Left cardiac atrium (tissue), 4 donors: Measurements from ENCODE around the gene SOCS4. TPM values are rescaled to one million over a fixed set of nuclear protein-coding genes. Genes with fewer than 3 reads are reported as not detected.
"Not testable (repeated sequence)": the region's sequence is repeated elsewhere in the genome, so short reads cannot be mapped to it uniquely, and the experiment has no call there.

ENCODE experiments used
- ATAC-seq, 2 donors: fragments of 200-7000 bp; cut with Tn5 transposase; one replicate each; pipeline ENCODE4 v1.9.1; 2020; ENCODE audit warnings: mild to moderate bottlenecking in 2 of 2, moderate library complexity in 2 of 2
- DNase-seq: peaks from one replicate; pipeline ENCODE4 v3.0.0-alpha.2; 2020
- intact Hi-C, 2 donors: fragments of 100-400 bp; cut with DNase I; formaldehyde crosslinking; loops; one replicate each; pipeline versions ENCODE4 v1.14.1 to v1.15.1; 2022 to 2023
- total RNA-seq, 2 donors: library from RNA; stranded (reverse); fragmentation: NEBNext Ultra II Directional; extraction: Animal tissue kit (Norgen Biotek cat#: 25700); gene quantifications; one replicate each; pipeline ENCODE4 v1.2.1, GENCODE V29; 2021
- donor health status: DM: no; HTN: yes; CAD: no.
- donor health status: DM: no; HTN: yes; CAD: no; lungs with severe emphysema.
- donor health status: DM: yes; HTN: yes; CAD: no.
- donor health status: Dilated cardiomyopathy.

SOCS4 gene
- total RNA-seq, 2 donors from 2014 or later, result 16.9 to 24.9 TPM

DNA sequence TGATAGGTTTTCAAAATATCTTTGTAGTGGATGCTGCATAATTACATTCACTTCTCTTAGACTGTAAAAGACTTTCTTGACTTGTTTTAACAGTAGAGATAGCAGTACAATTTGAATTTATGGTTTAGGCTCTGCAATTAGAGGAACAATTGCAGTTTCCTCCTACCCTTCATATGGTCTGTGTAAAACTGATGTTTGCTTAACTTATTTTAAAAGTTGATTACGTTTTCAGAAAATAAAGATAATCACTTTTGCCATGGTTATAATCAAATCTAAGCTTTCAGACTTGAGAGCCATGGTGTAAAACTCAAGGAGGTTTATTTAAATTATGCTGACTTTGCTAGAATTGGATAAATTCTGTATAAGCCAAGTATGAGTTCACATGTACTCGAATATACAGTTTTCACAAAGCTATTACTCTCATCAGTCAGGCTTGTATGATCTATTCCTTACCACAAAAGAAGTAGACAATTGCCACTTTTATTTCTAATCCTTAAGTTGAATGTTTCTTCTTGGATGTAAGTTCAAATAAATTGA is 21.9 kb downstream of the SOCS4 start:
- intact Hi-C loops, result no loop called here

DNA sequence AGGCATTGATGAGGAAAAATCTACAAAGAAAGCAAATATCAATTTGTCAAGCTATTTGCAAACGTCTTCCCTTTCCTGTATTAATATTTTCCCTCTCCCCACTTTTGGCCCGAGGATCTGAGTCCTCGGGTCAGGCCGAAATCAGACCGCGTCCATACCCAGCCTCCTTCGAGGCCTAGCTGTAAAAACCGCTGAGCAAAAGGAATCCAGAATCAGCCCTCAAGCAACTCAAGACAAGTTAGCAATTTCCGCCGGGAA is 24.1 kb downstream of the SOCS4 start:
- DNase-seq, result no peak
- intact Hi-C loops, result loop anchor here in 1 of 2 donors (1.0 kb wide), 1 partner anchor 24 kb away; the partner anchor contains the start of genes SOCS4 and WDHD1

More for the DNA sequence above, 21.9 kb downstream of the SOCS4 start:
- DNase-seq (no peak), ATAC-seq (no peak)

DNA sequence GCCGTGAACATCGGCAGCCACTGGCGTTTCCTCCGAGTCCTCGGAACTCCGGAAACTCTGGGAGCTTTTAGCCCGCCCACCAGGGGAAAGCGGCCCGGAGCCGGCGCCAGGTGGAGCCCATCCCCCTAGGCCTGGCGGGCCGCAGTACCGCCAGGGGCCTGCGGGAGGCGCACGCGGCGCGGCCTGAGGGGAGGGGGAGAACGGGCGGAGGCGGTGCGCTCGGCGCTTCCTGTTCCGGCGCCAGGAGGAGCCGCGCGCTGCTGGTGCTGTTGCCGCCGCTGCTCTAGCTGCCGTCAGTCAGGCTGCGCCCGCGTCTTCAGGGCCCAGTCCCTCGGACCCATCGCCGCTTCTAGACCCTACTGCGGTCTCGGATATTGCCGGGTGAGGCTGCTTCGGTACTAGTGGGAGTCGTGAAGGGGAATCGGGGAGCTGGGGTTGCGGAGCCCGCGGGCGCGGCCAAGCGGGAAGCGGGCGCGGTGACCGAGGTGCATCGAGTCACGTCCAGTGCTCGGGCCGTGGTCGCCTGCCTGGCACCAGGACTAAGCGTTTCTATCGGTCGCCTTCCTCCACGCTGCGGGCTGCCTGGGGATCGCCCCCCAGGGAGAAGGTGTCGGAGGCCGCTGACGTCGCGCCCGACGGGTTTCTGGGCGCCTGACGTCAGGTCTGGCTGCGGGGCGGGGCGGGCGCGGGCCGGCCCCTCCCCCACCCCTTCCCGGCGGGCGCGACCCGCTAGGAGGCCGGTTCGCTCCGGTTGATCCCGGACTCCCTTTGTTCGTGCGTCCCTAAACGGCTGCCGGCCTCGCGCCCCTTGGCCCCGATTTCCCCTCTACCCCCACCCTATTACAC is 24.6 kb downstream of the SOCS4 start, which contains the start of gene MAPK1IP1L:
TSS of gene MAPK1IP1L (plus strand) at position 225 of the 846 bp plus-strand sequence. CDS start 10,037 bp downstream, outside the sequence.
- DNase-seq (peak; percentile 92), ATAC-seq (peak; percentile 98)
- intact Hi-C loops, result loop anchor here in 1 of 2 donors (1.0 kb wide), 1 partner anchor 24 kb away; the partner anchor contains the start of genes SOCS4 and WDHD1

More for the DNA sequence above, 24.1 kb downstream of the SOCS4 start:
- ATAC-seq, result no peak

DNA sequence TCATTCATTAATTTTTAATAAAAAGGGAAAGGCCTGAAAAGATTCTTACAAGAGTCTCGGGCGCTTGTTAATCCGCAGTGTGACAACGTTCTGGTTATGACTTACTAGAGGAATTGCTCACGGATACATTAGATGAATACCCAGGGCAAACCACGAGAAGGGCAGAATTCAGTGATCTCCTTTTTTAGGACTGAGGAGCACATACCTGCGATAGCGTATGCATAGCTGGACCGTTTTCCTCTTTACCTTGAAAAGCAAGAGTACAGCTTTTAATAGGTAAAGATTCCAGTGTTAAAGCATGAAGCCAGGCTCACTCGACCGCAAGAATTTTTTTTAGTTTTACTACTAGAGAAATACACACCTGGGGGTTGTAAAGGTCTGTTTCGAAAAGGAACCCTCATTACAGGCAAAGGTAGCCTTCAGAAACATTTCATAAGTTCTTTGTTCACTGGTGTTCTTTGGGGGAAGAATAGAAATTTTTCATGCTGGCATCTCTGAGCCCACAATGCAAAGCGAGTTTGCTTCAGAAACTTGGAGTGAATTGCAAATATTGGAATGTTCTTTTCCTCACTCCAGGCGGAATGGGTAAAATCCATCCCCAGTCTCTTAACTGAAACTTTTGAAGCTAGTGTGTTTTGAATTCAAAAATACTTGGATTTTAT is 25.4 kb downstream of the SOCS4 start:
- no peak for DNase-seq
- ATAC-seq, result no peak
- intact Hi-C loops, result no loop called here

DNA sequence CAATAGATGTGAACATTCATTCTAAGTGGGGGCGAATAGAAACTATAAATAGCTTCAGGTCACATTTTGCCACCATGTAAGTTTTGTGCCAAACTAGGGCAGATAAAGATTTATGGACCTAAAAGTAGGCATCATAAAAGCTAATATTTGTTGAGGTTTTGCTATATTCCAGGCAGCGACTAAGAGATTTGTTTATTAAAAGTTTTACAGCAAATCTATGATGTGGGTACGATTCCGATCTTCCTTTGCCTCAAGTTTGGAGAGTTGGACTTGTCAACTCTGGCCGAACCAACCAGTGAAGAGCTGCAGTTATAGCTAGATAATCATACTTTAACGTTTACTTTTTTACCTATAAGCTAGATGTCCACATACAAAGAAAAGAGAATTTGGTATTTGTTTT is 26.0 kb downstream of the SOCS4 start:
- no peak for ATAC-seq

DNA sequence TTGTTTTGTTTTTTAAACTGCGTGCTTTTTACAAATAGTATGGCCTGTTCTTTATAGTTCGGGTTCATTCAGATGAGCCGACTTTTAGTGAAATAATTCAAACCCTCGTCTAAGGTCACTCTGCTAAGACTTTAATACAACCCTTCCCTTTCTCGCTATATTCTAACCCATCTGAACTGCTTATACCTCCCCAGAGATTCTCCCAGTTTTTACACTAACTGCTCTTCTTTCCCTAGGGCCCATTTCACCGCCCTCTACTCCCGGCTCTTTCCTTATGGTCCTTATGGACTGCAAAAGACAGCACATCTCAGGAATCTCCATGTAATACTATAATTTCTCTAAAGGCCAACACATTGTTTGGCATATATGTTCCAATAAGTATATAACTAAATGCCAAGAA is 26.5 kb downstream of the SOCS4 start:
- ATAC-seq, result no peak
- no peak for DNase-seq
- intact Hi-C loops, result no loop called here

More for the DNA sequence above, 26.0 kb downstream of the SOCS4 start:
- DNase-seq, result no peak
- intact Hi-C loops, result no loop called here

DNA sequence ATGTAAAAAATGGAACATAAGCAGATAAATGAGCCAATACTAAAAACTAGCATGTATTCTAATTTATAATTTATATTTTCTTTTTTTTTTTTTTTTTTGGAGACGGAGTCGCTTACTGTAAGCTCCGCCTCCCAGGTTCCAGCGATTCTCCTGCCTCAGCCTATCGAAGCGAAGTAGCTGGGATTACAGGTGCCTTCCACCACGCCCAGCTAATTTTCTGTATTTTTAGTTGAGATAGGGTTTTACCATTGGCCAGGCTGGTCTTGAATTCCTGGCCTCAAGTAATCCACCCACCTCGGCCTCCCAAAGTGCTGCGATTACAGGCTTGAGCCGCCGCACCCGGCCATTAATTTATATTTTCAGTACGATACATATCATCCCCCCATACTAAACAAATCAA is 27.1 kb downstream of the SOCS4 start:
- ATAC-seq (no peak), DNase-seq (no peak)
- intact Hi-C loops, result no loop called here

DNA sequence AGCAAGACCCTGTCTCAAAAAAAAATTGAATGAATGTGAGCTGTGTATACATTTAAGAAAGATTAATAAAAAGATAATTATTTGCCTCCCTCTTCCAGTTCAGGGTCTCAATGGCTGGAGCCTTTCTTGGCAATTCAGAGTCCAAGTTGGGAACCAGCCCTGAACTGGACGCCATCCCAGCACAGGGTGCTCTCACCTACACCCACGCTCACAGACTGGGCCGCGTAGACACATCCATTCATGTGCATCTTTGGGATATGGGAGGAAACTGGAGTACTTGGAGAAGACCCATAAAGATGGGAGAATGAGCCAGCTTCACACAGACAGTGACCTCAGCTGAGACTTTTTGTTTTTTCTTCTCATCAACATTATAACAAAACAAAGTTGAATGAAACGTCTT is 30.9 kb downstream of the SOCS4 start:
- intact Hi-C loops, result no loop called here
- DNase-seq, result no peak
- no peak for ATAC-seq

DNA sequence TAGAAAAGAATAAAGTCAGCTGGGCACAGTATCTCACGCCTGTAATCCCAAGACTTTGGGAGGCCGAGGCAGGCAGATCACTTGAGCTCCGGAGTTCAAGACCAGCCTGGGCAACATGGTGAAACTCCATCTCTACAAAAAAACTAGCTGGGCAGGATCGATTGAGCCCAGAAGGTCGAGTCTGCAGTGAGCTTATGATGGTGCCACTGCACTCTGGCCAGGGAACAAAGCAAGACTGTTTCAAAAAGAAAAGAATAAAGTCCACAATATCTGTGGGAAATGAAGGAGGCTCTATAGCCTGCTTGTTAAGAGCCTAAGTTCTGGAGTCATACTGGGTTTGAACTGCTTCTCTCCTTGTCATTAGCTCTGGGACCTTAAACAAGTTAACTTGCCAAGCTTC is 32.3 kb downstream of the SOCS4 start:
- intact Hi-C loops, result no loop called here

DNA sequence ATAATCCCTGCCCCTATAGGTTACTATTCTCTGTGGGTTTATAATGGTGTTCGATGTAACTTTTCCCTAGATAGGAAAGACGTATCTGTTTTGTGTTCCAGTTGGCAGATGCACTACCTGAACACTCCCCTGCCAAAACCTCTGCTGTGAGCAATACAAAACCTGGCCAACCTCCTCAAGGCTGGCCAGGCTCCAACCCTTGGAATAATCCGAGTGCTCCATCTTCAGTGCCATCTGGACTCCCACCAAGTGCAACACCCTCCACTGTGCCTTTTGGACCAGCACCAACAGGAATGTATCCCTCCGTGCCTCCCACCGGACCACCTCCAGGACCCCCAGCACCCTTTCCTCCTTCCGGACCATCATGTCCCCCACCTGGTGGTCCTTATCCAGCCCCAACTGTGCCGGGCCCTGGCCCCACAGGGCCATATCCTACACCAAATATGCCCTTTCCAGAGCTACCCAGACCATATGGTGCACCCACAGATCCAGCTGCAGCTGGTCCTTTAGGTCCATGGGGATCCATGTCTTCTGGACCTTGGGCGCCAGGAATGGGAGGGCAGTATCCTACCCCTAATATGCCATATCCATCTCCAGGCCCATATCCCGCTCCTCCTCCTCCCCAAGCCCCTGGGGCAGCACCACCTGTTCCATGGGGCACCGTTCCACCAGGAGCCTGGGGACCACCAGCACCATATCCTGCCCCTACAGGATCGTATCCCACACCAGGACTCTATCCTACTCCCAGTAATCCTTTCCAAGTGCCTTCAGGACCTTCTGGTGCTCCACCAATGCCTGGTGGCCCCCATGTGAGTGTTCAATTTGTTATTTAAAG is 35.7 kb downstream of the SOCS4 start:
- DNase-seq (peak; percentile 68), ATAC-seq (peak; percentile 85 to 87)
- intact Hi-C loops, result no loop called here

More for the DNA sequence above, 32.3 kb downstream of the SOCS4 start:
- DNase-seq (no peak), ATAC-seq (no peak)

DNA sequence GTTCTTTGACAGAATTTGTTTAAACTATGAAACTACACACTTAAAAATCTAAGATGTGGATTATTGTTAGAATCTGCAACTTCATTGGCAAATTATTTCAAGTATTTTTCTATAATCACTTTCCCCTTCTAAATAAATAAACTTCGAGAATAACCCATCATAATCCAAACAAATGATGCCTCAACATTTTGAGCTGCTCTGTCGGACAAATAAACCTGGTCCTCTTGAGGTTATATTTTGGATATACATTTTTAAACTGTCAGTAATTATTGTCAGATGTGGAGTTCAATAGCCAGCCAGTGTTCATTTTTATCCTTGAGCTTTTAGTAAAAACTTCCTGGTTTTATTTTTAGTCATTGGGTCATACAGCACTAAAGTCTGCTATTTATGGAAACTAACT is 37.9 kb downstream of the SOCS4 start:
- intact Hi-C loops, DNase-seq, ATAC-seq: not testable (repeated sequence)

DNA sequence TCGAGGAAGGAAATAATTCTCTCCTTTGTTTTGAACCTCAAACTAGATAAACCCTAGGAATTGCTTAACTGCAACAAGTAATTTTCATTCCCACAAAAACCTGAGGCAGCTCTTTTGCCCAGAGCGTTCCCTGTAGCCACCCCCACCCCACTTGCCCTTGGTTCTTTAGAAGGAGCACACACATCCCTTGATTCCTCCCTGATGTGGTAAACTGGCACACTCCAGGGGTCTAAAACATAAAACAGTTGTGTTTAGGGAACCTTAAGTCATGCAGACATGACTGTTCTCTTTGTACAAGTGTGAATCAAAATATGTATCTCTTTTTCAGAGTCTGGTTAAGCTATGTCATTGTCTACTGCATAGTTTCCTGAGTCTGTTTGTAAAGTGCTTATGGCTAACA is 38.4 kb downstream of the SOCS4 start:
- intact Hi-C loops, result no loop called here
- DNase-seq, result no peak
- no peak for ATAC-seq

DNA sequence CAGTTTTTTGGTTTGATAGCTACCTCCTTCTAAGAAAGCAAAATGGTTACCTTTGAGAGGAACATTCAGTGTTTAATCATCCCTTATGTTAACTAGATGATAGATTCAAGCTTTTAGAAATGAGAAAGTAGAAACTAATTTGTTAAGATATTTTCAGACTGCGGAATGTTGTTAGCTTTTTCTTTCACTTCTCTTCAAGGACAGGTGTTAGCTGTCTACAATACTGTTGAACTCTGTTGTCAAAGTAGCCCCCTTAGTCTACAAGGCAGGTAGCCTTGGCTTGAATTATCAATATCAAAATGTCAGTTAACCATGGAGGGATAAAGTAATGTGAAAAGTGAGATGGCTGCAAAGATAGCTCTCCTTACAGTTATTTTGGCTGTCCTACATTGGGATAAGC is 39.2 kb downstream of the SOCS4 start:
- ATAC-seq, result no peak
- DNase-seq, result no peak
- intact Hi-C loops, result no loop called here

DNA sequence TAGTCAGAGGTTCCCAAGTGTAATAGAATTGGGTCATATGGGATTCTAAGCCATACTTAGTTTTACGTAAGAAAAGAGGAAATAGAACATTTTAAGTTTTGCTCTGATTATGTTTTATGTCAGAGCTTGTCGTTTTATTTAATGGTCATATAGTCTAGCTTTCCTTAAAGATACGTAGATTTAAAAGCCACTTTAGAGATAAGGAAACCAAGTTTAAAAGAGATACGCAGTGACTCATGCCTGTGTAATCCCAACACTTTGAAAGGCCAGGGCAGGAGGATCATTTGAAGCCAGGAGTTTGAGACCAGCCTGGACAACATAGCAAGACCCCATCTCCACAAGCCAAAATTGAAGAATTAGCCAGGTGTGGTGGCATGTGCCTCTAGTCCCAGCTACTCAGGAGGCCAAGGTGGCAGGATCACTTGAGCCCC is 44.0 kb downstream of the SOCS4 start:
- intact Hi-C loops, result no loop called here
- ATAC-seq (peak in 1 of 2 donors; percentile 4), DNase-seq (no peak)

DNA sequence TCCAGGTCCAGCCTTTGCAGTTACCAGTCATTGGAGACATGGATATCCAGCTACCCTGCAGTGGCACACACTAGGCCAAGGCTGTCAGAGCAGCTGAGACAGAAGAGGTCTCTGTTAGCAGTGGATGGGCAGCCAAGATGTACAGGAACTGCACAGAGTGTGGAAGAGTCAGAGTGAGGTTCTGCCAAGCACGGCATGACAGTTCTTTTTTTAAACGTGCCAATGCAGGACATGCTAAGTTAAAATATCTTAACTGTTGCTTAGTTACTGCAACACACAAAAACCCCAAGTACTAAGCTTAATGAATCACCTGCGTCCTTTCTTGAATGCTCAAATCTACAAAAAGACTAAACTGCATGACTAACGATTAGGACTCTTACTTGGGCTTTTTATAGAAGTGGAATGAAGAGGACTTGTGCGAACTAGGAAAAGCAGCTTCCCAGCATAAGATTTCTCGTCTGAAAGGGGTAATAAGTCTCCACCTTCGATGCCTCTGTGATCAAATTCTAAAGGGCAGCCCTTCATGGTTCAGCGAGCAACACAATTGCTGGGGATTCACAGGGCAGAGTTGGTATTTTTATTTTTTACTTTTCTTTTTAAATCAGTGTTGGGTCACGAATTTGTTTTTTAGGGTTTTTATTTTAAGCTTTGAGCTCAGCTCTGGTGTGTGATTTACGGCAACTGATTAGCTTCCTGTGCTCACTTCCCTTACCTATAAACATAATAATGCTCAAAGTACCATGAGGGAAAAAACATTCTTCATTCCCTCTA is 45.0 kb downstream of the SOCS4 start:
- peak; percentile 60 for DNase-seq

DNA sequence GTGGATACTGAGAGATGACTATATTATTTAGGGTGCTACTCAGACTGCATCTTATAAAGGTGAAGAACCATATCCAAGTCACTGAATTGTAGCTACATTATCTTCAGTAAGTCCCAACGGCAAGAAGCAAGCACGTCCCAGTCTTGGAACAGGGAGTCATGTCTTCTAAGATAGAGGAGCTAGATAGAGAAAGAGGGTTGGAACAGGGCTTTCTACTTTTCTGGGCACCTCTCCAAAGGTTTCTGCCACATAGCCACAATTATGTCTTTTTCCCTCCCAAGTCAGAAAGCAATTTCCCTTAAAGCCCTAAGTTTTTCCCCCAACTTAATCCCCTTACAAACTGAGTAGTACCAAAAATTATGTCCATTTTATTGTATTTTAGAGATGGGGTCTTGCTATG is 46.8 kb downstream of the SOCS4 start:
- intact Hi-C loops, result no loop called here
- DNase-seq, result no peak
- ATAC-seq, result no peak

More for the DNA sequence above, 45.0 kb downstream of the SOCS4 start:
- intact Hi-C loops, result no loop called here
- peak; percentile 83 to 94 for ATAC-seq

DNA sequence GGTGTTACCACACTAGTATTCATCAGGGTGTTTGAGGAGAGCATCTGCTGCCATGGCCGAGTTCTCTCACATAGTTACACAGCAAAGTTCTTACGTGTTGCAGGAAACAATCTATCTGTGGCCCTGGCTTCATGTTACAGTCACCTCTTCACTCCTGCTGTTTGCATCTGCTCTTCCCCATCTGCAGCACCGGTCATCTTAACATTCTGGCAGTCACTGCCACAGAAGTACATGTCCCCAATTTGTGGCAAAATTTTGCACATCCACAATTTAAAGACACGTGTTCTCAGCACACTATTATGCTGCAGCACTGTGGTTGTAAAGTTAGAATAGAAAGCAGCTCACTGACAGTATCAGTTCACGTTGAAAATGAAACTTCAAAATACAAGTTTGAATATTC is 47.6 kb downstream of the SOCS4 start:
- intact Hi-C loops, result no loop called here
- no peak for ATAC-seq

DNA sequence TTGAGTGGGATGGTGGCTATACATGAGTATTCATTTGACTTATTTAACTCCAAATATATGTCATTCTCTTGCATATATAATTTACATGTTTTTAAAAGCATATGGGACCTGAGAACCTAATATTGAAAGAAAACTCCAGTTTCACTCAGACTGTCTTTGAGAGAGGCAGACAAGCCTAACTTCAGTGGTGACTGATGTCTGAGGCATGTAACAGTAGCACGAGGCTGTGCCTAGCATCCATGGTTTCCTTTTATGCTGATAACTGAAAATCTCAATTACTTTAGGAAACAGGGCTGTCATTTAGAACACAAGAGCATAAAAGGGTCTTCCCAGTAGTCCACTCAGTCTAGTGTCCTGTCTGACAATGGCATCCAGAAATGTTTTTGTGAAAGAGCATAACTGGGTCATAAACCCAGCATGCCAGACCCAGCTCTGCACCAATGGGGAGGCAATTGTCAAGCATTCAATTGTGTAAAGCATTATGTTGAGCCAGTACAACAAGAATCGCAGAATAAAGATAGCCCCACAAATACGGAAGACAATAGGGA is 48.7 kb downstream of the SOCS4 start:
- intact Hi-C loops, result no loop called here
- ATAC-seq, result no peak

More for the DNA sequence above, 47.6 kb downstream of the SOCS4 start:
- no peak for DNase-seq

More for the DNA sequence above, 48.7 kb downstream of the SOCS4 start:
- DNase-seq, result no peak
